PC-9 (cell line): ENCODE measurements around the gene SH3RF3.

ENCODE experiments used
- EZH2 ChIP-seq: fragments of 200-600 bp; sonication (generic); IDR thresholded peaks from 2 replicates; pipeline ENCODE4 v1.8.0; 2017; ENCODE audit warnings: antibody characterized with exemption, low read depth
- TF ChIP-seq, protein P1 (sequence below): fragments of 200-600 bp; sonication (generic); conservative IDR thresholded peaks from 2 replicates; pipeline ENCODE4 v1.6.1; 2017; ENCODE audit warnings: mixed run types, antibody characterized with exemption, mild to moderate bottlenecking, moderate library complexity

DNA sequence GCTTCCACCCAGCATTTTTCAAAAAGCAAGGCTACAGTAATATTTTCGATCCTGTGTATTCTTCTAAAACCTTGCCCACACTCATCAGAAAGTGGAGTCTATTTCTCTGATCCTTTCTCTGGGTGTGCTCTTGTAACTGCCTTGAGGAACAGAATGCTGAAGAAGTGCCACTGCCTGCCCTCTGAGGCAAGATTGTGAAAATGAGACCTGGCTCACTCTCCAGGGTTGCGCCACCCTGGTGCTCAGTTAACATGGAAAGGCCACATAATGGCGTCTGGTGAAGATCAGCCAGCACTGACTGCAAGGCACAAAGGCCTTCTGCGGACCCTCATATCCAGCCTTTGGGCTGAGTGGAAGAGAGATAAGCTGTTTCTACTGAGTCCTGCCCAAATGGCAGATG, 11.2 kb upstream of the SH3RF3 start:
- TF ChIP-seq, protein P1, sequence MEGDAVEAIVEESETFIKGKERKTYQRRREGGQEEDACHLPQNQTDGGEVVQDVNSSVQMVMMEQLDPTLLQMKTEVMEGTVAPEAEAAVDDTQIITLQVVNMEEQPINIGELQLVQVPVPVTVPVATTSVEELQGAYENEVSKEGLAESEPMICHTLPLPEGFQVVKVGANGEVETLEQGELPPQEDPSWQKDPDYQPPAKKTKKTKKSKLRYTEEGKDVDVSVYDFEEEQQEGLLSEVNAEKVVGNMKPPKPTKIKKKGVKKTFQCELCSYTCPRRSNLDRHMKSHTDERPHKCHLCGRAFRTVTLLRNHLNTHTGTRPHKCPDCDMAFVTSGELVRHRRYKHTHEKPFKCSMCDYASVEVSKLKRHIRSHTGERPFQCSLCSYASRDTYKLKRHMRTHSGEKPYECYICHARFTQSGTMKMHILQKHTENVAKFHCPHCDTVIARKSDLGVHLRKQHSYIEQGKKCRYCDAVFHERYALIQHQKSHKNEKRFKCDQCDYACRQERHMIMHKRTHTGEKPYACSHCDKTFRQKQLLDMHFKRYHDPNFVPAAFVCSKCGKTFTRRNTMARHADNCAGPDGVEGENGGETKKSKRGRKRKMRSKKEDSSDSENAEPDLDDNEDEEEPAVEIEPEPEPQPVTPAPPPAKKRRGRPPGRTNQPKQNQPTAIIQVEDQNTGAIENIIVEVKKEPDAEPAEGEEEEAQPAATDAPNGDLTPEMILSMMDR: no peak
- TF ChIP-seq EZH2: no peak
